RWPE1 (cell line): Measurements from ENCODE around the gene LAIR2.

Source experiments
- CTCF ChIA-PET: fragments of 350-600 bp; sonication (Branson Sonifier 250); formaldehyde crosslinking; extraction: SDS; loops from one replicate; lab custom pipeline; 2021; lab: Yijun Ruan, JAX
- POLR2A ChIA-PET: fragments of 400-600 bp; formaldehyde crosslinking; extraction: SDS; loops from one replicate; lab custom pipeline; 2020; ENCODE audit warnings: antibody characterized with exemption; ENCODE audit not compliant: low non-redundant PET; lab: Yijun Ruan, JAX
- DNase-seq: peaks from one replicate; pipeline ENCODE4 v3.0.0; 2012; ENCODE audit warnings: low spot score
- H3K27ac ChIP-seq: fragments of 450-650 bp; 2 replicates; pipeline ENCODE4 v1.5.1; 2017
- CTCF ChIP-seq: fragments of 450-650 bp; conservative IDR thresholded peaks from 2 replicates; pipeline ENCODE4 v1.5.1; 2017; ENCODE audit warnings: low read depth, mild to moderate bottlenecking

The LAIR2 gene

GRCh38 chr19:54535601-54536000 lies 33.0 kb downstream of the LAIR2 start:
- ChIA-PET POLR2A (no interaction called here), CTCF (no interaction called here)

GRCh38 chr19:54536956-54537355 lies 34.3 kb downstream of the LAIR2 start:
- TF ChIP-seq CTCF = no peak
- POLR2A ChIA-PET = no interaction called here
- H3K27ac ChIP-seq = no peak overlapping the region
- CTCF ChIA-PET = no interaction called here
- DNase-seq = no peak

More at GRCh38 chr19:54535601-54536000, 33.0 kb downstream of the LAIR2 start:
- no peak for TF ChIP-seq CTCF
- no peak for DNase-seq
- H3K27ac ChIP-seq = no peak overlapping the region

GRCh38 chr19:54541712-54542111 lies 39.1 kb downstream of the LAIR2 start:
- ChIA-PET CTCF (no interaction called here), POLR2A (no interaction called here)
- H3K27ac ChIP-seq = no peak overlapping the region
- TF ChIP-seq CTCF = no peak
- DNase-seq = no peak

- H3K27ac ChIP-seq = no peak overlapping the region
- POLR2A ChIA-PET = no interaction called here
- no peak for TF ChIP-seq CTCF
- no peak for DNase-seq
- CTCF ChIA-PET = no interaction called here
Observed at GRCh38 chr19:54548806-54549205, 46.2 kb downstream of the LAIR2 start.

- no peak for DNase-seq
- CTCF ChIA-PET = interaction anchor here (0.6 kb wide), 1 partner anchor 470 kb away, joined by 4 read pairs; no protein-coding TSS in a partner anchor
Observed at GRCh38 chr19:54549224-54549623, 46.6 kb downstream of the LAIR2 start.

GRCh38 chr19:54551293-54551692 lies 48.7 kb downstream of the LAIR2 start:
- CTCF ChIA-PET = no interaction called here
- no peak for DNase-seq
- no peak overlapping the region for H3K27ac ChIP-seq
- TF ChIP-seq CTCF = no peak
- POLR2A ChIA-PET = no interaction called here

More at GRCh38 chr19:54549224-54549623, 46.6 kb downstream of the LAIR2 start:
- no peak overlapping the region for H3K27ac ChIP-seq
- POLR2A ChIA-PET = no interaction called here
- no peak for TF ChIP-seq CTCF
